SU-DHL-6 (cell line): ENCODE results near the gene SLC7A8.

Experiments
- H2AFZ ChIP-seq: fragments of 200-600 bp; sonication (generic); 2 replicates; pipeline ENCODE4 v1.6.1; 2014; ENCODE audit warnings: low read depth, mild to moderate bottlenecking, moderate library complexity, mixed read lengths, antibody characterized with exemption, low read length; ENCODE audit not compliant: severe bottlenecking
- H3F3A ChIP-seq: fragments of 200-600 bp; shearing (Covaris generic); 2 replicates; pipeline ENCODE4 v1.6.0; 2016; ENCODE audit warnings: antibody characterized with exemption, mild to moderate bottlenecking; ENCODE audit not compliant: insufficient read depth
- H3K27ac ChIP-seq: fragments of 200-600 bp; sonication (generic); 2 replicates; pipeline ENCODE4 v1.5.1; 2016; ENCODE audit warnings: low read depth, mild to moderate bottlenecking, low read length, moderate library complexity, mixed read lengths
- H3K27me3 ChIP-seq: fragments of 200-600 bp; sonication (generic), shearing (Covaris generic); 2 replicates; pipeline ENCODE4 v1.6.0; 2014; ENCODE audit warnings: mild to moderate bottlenecking, low read length
- H3K36me3 ChIP-seq: fragments of 200-600 bp; sonication (generic); 2 replicates; pipeline ENCODE4 v1.6.1; 2014; ENCODE audit warnings: mild to moderate bottlenecking, low read length, mixed read lengths
- H3K4me2 ChIP-seq: fragments of 300-600, 200-600 bp; shearing (Covaris generic), sonication (generic); 2 replicates; pipeline ENCODE4 v1.6.0; 2014; ENCODE audit warnings: low read length, low read depth, mild to moderate bottlenecking; ENCODE audit not compliant: poor library complexity, severe bottlenecking
- H3K4me3 ChIP-seq: fragments of 200-600 bp; sonication (generic); 2 replicates; pipeline ENCODE4 v1.5.1; 2014; ENCODE audit warnings: antibody characterized with exemption, low read length, mild to moderate bottlenecking, mixed read lengths; ENCODE audit not compliant: insufficient read depth, poor library complexity, severe bottlenecking
- H3K79me2 ChIP-seq: fragments of 200-600 bp; sonication (generic); 2 replicates; pipeline ENCODE4 v1.6.1; 2014; ENCODE audit warnings: mild to moderate bottlenecking, low read length, moderate library complexity; ENCODE audit not compliant: insufficient read depth
- H3K9ac ChIP-seq: fragments of 200-600 bp; sonication (generic); 2 replicates; pipeline ENCODE4 v1.7.0; 2014; ENCODE audit warnings: mild to moderate bottlenecking, low read length
- H3K9me2 ChIP-seq: fragments of 200-600 bp; sonication (generic); replicated peaks from 2 replicates; pipeline ENCODE4 v1.6.1; 2014; ENCODE audit warnings: low read length; ENCODE audit not compliant: insufficient read depth
- H3K9me3 ChIP-seq: fragments of 200-600 bp; sonication (generic); 2 replicates; pipeline ENCODE4 v1.6.1; 2014; ENCODE audit warnings: low read length, mixed read lengths; ENCODE audit not compliant: insufficient read depth
- H4K20me1 ChIP-seq: fragments of 200-600 bp; sonication (generic); 2 replicates; pipeline ENCODE4 v1.6.1; 2014; ENCODE audit warnings: low read depth, mild to moderate bottlenecking, antibody characterized with exemption, low read length, moderate library complexity, mixed read lengths
- EZH2phosphoT487 ChIP-seq: fragments of 200-600 bp; sonication (generic), shearing (Covaris generic); conservative IDR thresholded peaks from 2 replicates; pipeline ENCODE4 v1.6.1; 2018; ENCODE audit warnings: mild to moderate bottlenecking, antibody characterized with exemption, low read length, moderate library complexity, mixed read lengths
- TF ChIP-seq, protein P1 (sequence below): fragments of 200-600 bp; sonication (generic); IDR thresholded peaks from one replicate; pipeline ENCODE4 v1.5.1; 2017; ENCODE audit warnings: antibody characterized with exemption, mild to moderate bottlenecking, low read length, moderate library complexity; ENCODE audit not compliant: insufficient read depth, poor library complexity, severe bottlenecking

SLC7A8 gene

DNA sequence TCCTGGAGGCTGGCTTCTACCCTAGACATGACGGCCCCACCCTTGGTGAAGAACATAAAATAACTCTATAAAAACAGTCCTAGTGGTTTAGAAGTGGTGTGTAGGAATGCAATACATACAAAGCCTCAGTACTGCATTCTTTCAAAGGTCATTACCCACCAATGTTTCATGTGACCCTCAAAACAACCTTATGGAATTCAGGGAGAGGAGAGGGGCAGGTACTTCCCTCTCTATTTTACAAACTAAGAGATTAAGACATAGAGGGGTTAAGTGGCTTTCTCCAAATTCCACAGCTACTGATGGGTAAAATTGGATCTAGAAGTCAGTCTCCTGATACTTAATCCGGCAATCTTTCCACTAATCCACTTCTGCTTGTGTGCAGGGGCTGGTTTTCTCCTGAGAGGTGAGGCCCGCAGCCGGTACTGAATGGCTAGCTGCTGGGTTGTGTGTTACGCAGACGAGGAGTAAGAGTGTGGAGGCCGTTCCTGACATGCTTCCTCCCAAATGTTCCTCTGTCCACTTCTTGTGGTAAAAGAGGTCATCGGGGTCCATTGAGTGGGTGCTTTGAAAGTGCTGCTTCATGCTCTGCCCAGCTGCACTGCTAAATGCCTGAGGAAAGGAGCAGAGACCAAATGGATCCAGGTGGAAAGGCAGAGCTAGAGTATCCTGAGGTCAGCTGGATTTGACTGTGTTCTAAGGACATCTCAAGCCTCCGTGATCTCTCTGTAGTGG, 16.2 kb downstream of the SLC7A8 start:
- Histone ChIP-seq H3F3A (no peaks in the 10 kb centered on the region), H3K27me3 (no peaks in the 10 kb centered on the region), H3K4me3 (no peak overlapping the region), H4K20me1 (no peaks in the 10 kb centered on the region), H3K79me2 (no peaks in the 10 kb centered on the region), H3K4me2 (no peak overlapping the region), H3K9me2 (no peaks in the 10 kb centered on the region), H3K27ac (no peak overlapping the region), H3K36me3 (no peaks in the 10 kb centered on the region), H3K9ac (no peak overlapping the region), H2AFZ (no peak overlapping the region), H3K9me3 (no peaks in the 10 kb centered on the region)
- no peak for TF ChIP-seq EZH2phosphoT487
- TF ChIP-seq, protein P1, sequence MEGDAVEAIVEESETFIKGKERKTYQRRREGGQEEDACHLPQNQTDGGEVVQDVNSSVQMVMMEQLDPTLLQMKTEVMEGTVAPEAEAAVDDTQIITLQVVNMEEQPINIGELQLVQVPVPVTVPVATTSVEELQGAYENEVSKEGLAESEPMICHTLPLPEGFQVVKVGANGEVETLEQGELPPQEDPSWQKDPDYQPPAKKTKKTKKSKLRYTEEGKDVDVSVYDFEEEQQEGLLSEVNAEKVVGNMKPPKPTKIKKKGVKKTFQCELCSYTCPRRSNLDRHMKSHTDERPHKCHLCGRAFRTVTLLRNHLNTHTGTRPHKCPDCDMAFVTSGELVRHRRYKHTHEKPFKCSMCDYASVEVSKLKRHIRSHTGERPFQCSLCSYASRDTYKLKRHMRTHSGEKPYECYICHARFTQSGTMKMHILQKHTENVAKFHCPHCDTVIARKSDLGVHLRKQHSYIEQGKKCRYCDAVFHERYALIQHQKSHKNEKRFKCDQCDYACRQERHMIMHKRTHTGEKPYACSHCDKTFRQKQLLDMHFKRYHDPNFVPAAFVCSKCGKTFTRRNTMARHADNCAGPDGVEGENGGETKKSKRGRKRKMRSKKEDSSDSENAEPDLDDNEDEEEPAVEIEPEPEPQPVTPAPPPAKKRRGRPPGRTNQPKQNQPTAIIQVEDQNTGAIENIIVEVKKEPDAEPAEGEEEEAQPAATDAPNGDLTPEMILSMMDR = no peak

DNA sequence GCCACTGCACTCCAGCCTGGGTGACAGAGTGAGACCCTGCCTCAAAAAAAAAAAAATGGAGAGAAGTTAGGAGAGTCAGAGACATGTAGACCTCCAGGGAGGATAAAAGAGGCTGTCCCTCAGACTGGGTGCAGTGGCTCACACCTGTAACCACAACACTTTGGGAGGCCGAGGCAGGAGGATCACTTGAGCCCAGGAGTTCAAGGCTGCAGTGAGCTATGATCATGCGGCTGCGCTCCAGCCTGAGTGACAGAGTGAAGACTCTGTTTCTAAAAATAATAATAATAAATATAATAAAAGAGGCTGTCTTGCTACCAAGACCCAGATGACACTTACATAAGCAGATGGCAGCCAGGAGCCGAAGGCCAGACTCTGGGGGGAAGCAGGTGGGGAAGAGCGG, 18.5 kb downstream of the SLC7A8 start:
- Histone ChIP-seq H2AFZ (no peak overlapping the region), H3K4me3 (no peak overlapping the region), H3K36me3 (no peaks in the 10 kb centered on the region), H3K9ac (no peak overlapping the region), H3K27me3 (no peaks in the 10 kb centered on the region), H3F3A (no peaks in the 10 kb centered on the region), H3K9me2 (no peaks in the 10 kb centered on the region), H3K27ac (no peak overlapping the region), H4K20me1 (no peaks in the 10 kb centered on the region), H3K4me2 (no peak overlapping the region), H3K9me3 (no peaks in the 10 kb centered on the region), H3K79me2 (no peaks in the 10 kb centered on the region)
- TF ChIP-seq, protein P1 = no peak

DNA sequence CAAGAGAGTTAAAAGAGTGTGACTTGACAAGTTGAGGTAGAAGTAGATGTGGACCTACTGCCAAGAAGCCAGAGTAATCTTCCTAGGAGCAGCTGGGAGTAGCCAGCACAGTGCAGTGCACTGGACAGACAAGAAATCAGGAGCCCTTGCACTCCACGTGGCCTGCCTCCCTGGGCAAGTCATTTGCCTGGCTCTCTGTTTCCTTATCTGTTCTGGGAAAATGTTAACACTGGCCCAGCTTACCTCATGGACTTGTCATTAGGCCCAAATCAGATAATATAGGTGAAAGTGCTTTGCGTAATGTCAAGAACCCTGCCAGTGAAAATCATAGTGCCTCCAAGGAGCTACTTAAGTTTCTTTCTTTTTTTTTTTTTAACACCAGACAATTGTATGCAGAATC, 19.2 kb downstream of the SLC7A8 start:
- H3K4me3 ChIP-seq = no peak overlapping the region
- H3K4me2 ChIP-seq = no peak overlapping the region
- no peaks in the 10 kb centered on the region for H3K27me3 ChIP-seq
- H3K27ac ChIP-seq = no peak overlapping the region
- no peak overlapping the region for H3K9ac ChIP-seq
- no peaks in the 10 kb centered on the region for H3K9me3 ChIP-seq
- H3K79me2 ChIP-seq = no peaks in the 10 kb centered on the region
- no peak overlapping the region for H2AFZ ChIP-seq
- no peaks in the 10 kb centered on the region for H3K36me3 ChIP-seq
- no peaks in the 10 kb centered on the region for H3F3A ChIP-seq
- no peaks in the 10 kb centered on the region for H4K20me1 ChIP-seq
- H3K9me2 ChIP-seq = no peaks in the 10 kb centered on the region
- TF ChIP-seq, protein P1 = no peak
- TF ChIP-seq EZH2phosphoT487 = no peak
